Smooth muscle cell (in vitro differentiated cells): ENCODE data around the gene ZNF710. TPM values are rescaled to one million over a fixed set of nuclear protein-coding genes. Genes with fewer than 3 reads are reported as not detected.
A peak's percentile ranks its signal among the peaks of the same experiment; 100 is the strongest.

Experiments
- DNase-seq: peaks from one replicate; lab custom pipeline; 2025; ENCODE audit not compliant: unreplicated experiment; lab: John Stamatoyannopoulos, UW
- H2AFZ ChIP-seq: fragments of 200-600 bp; sonication (generic); 2 replicates; pipeline ENCODE4 v1.6.0; 2016; ENCODE audit warnings: antibody characterized with exemption, low read depth, mild to moderate bottlenecking
- H3F3A ChIP-seq: fragments of 200-600 bp; sonication (generic); 2 replicates; pipeline ENCODE4 v1.6.0; 2017; ENCODE audit warnings: antibody characterized with exemption, low read depth
- H3K27ac ChIP-seq: fragments of 200-600 bp; sonication (generic); 2 replicates; pipeline ENCODE4 v1.5.1; 2016; ENCODE audit warnings: low read depth, mild to moderate bottlenecking
- H3K27me3 ChIP-seq: fragments of 200-600 bp; sonication (generic); 2 replicates; pipeline ENCODE4 v1.6.1; 2016; ENCODE audit warnings: low read depth, mild to moderate bottlenecking
- H3K36me3 ChIP-seq: fragments of 200-600 bp; sonication (generic); 2 replicates; pipeline ENCODE4 v1.5.1; 2016; ENCODE audit warnings: low read depth
- H3K4me1 ChIP-seq: fragments of 200-600 bp; sonication (generic); 2 replicates; pipeline ENCODE4 v1.5.1; 2016; ENCODE audit warnings: low read depth
- H3K4me2 ChIP-seq: fragments of 200-600 bp; sonication (generic); 2 replicates; pipeline ENCODE4 v1.6.0; 2016; ENCODE audit warnings: mild to moderate bottlenecking
- H3K4me3 ChIP-seq: fragments of 200-600 bp; sonication (generic); 2 replicates; pipeline ENCODE4 v1.5.1; 2016; ENCODE audit warnings: mild to moderate bottlenecking
- H3K79me2 ChIP-seq: fragments of 200-600 bp; sonication (generic); 2 replicates; pipeline ENCODE4 v1.6.0; 2016; ENCODE audit warnings: low read depth, mild to moderate bottlenecking
- H3K9ac ChIP-seq: fragments of 200-600 bp; sonication (generic); 2 replicates; pipeline ENCODE4 v1.6.0; 2016; ENCODE audit warnings: low read depth
- H3K9me3 ChIP-seq: fragments of 200-600 bp; sonication (generic); replicated peaks from 2 replicates; pipeline ENCODE4 v1.5.1; 2016; ENCODE audit warnings: low read depth
- H4K20me1 ChIP-seq: fragments of 200-600 bp; sonication (generic); 2 replicates; pipeline ENCODE4 v1.6.0; 2016; ENCODE audit warnings: low read depth
- WGBS: methylation state at CpG from one replicate; pipeline ENCODE4 v1.1.7; 2016; ENCODE audit warnings: low lambda C conversion rate; 5-methylcytosine and 5-hydroxymethylcytosine counted together
- polyA plus RNA-seq: library from polyadenylated mRNA; unstranded; fragments of >200 nt; fragmentation: Nextera tagmentation; extraction: Ambion mirVana; gene quantifications from 2 replicates; pipeline ENCODE4 v1.2.1, GENCODE V29; 2016
- total RNA-seq: library from RNA; depleted of rRNA; stranded (reverse); fragments of >200 nt; gene quantifications from 2 replicates; pipeline ENCODE4 v1.2.3, GENCODE V29; 2014
- TF ChIP-seq, protein P1 (sequence below): fragments of 200-600 bp; sonication (generic); IDR thresholded peaks from 2 replicates; pipeline ENCODE4 v1.5.1; 2017; ENCODE audit warnings: borderline replicate concordance, mild to moderate bottlenecking, antibody characterized with exemption; ENCODE audit not compliant: insufficient read depth, poor library complexity, severe bottlenecking

The ZNF710 gene
- total and polyA plus RNA-seq, 2 experiments from 2014 or later: 8.6 to 10.4 TPM

DNA sequence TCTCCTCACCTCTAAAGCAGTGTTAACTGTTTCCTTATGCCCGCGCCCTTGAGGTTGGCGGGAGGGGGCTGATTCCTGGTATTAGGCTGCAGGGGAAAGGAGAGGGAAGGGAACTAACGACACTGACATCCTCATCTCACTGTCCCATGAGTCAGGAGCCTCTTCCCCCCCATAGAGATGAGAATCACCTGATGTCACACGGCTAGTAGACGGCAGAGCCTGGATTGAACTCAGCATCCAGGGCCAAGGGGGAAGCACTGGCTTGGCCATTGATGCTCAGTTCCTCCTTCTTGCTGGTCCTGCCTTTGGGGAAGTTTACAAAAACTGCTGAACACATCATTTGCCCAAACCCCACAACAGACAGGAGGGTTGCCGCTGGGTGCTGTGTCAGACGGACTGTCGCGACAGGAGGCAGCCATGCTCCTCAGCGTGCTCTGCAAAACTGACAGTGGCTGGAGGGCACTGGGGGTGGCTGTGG is 62.7 kb downstream of the ZNF710 start:
- H3K36me3 ChIP-seq: no peaks in the 10 kb centered on the region
- H3K9me3 ChIP-seq: no peaks in the 10 kb centered on the region
- H3K27ac ChIP-seq: no peak overlapping the region
- DNase-seq: no peak
- no peak overlapping the region for H3K4me3 ChIP-seq
- peaks cover 21% of the 10 kb centered on the region for H4K20me1 ChIP-seq
- H3F3A ChIP-seq: no peaks in the 10 kb centered on the region
- no peak overlapping the region for H2AFZ ChIP-seq
- H3K4me2 ChIP-seq: no peak overlapping the region
- TF ChIP-seq, protein P1, sequence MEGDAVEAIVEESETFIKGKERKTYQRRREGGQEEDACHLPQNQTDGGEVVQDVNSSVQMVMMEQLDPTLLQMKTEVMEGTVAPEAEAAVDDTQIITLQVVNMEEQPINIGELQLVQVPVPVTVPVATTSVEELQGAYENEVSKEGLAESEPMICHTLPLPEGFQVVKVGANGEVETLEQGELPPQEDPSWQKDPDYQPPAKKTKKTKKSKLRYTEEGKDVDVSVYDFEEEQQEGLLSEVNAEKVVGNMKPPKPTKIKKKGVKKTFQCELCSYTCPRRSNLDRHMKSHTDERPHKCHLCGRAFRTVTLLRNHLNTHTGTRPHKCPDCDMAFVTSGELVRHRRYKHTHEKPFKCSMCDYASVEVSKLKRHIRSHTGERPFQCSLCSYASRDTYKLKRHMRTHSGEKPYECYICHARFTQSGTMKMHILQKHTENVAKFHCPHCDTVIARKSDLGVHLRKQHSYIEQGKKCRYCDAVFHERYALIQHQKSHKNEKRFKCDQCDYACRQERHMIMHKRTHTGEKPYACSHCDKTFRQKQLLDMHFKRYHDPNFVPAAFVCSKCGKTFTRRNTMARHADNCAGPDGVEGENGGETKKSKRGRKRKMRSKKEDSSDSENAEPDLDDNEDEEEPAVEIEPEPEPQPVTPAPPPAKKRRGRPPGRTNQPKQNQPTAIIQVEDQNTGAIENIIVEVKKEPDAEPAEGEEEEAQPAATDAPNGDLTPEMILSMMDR: no peak
- H3K79me2 ChIP-seq: peaks cover 9% of the 10 kb centered on the region
- WGBS: 81% methylated on average over 11 of the region's 11 CpGs
- H3K27me3 ChIP-seq: no peaks in the 10 kb centered on the region
- no peak overlapping the region for H3K9ac ChIP-seq
- peaks cover 18% of the 10 kb centered on the region for H3K4me1 ChIP-seq

GRCh38 chr15:90064911-90065681 is 64.0 kb downstream of the ZNF710 start:
- peaks cover 9% of the 10 kb centered on the region for H3K79me2 ChIP-seq
- no peaks in the 10 kb centered on the region for H3K9me3 ChIP-seq
- peaks cover 18% of the 10 kb centered on the region for H3K4me1 ChIP-seq
- no peak overlapping the region for H3K9ac ChIP-seq
- H3K27me3 ChIP-seq: no peaks in the 10 kb centered on the region
- H3K4me2 ChIP-seq: peak overlapping the region; percentile 47
- peaks cover 25% of the 10 kb centered on the region for H4K20me1 ChIP-seq
- TF ChIP-seq, protein P1: no peak
- H3K4me3 ChIP-seq: no peak overlapping the region
- no peak overlapping the region for H2AFZ ChIP-seq
- H3K36me3 ChIP-seq: no peaks in the 10 kb centered on the region
- H3K27ac ChIP-seq: no peak overlapping the region
- no peak for DNase-seq
- no peaks in the 10 kb centered on the region for H3F3A ChIP-seq
- WGBS: 57% methylated on average over 30 of the region's 30 CpGs

DNA sequence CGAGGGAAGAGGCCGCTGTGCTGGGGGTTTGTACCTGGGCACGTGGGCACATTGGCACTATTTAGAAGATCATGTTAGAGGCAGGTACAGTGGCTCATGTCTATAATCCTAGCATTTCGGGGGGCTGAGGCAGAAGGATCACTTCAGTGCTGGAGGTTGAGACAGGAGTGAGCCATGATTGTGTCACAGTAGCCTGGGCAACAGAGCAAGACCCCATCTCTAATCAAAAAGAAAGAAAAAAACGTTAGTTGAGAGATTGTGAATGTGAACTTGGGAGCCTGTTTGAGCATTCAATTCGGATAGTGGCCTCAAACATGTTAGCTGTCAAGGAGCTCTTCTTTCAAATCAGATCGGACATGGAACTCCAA is 64.5 kb downstream of the ZNF710 start:
- Histone ChIP-seq H3K27ac (no peak overlapping the region), H3K9me3 (no peaks in the 10 kb centered on the region), H3K27me3 (no peaks in the 10 kb centered on the region), H3F3A (no peaks in the 10 kb centered on the region), H4K20me1 (peaks cover 30% of the 10 kb centered on the region), H3K79me2 (peaks cover 9% of the 10 kb centered on the region), H2AFZ (no peak overlapping the region), H3K4me1 (peaks cover 18% of the 10 kb centered on the region), H3K9ac (no peak overlapping the region), H3K36me3 (no peaks in the 10 kb centered on the region), H3K4me2 (no peak overlapping the region), H3K4me3 (no peak overlapping the region)
- TF ChIP-seq, protein P1: no peak
- no peak for DNase-seq
- WGBS: 96% methylated on average over 7 of the region's 7 CpGs
